ENCODE measurements around the gene MEGF6.

The MEGF6 gene

GRCh38 chr1:3568815-3569435 lies 42.4 kb downstream of the MEGF6 start:
- DNase-seq, result no peak

DNA sequence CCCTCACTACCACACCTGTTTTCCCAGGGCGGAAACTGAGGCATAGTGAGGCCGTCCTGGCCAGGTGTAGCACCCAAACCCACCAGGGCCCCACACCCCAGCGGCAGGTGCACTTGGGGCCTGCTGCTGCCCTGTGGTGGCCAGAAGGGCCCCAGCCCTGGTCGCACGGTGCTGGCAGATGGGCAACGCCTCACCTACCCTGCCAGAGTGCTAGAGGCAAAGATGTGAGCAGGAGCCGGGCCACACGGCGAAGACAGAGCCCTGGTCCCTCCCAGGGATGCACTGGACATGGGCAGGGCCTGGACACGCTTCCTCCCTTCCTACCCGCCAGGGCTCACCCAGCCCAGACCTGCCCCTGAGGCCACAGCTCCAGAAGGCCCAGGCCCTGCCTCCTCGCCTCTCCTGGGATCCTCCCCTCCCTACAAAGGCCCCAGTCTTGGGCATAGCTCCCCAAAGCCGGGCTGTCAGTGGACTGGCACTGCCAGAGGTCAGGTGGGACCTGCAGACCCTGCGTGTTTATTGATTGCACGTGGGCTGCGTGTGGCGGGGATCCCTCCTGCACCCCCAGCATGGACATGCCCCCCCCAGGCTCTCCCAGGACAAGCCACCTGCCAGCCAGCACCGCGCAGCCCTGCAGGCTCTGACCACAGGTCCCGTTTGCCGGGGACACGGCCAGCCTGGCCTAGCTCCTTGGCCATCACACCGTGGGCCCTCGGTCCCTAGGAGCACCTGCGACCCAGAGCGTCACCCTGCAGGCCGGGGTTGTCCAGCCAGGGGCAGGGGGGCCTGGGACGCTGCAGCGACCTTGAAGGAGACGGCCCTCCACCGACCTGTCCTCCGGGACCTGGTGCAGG lies 44.1 kb downstream of the MEGF6 start:
- no peak for DNase-seq

DNA sequence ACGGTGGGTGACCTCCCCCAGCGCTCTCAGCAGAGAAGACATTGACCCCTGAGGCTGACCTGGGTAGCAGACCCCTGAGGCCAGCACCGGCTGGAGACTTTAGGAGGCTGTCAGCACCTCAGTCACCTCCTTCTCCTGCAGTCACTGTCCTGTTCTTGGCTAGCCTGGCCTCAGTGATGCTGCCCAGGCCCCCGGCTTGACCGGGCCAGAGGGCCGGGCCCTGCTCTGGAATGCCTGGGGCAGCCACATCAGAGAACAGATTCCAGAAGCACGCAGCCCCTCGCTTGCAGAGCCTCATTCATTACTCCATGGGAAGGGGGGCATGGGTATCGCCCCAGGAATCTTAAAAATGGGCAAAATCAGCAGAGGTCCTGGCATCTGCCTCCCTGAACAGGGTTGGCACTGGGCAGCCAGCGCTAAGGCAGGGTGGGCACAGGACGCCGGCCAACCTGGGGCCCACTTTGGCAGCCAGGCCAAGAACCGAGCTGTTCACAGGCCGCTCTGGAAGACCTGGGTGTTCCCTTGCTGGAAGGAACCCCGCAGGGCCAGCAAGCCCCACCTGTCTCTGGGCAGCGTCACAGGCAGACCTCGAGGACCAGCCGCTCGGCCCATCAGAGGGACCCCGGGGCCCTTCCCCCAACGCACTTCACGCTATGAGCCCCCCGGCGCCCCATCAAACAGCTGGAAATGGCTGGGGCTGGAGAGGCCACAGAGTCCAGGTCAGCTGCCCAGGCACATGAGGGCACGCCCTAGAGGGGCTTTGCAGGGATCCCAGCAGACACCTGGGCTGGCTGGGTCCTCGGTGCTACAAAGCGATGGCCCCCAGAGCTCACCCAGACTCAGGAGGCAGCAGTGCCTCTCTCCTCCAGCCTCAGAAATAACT lies 45.1 kb downstream of the MEGF6 start:
- no peak for DNase-seq

GRCh38 chr1:3564921-3565831 lies 46.1 kb downstream of the MEGF6 start:
- no peak for DNase-seq

DNA sequence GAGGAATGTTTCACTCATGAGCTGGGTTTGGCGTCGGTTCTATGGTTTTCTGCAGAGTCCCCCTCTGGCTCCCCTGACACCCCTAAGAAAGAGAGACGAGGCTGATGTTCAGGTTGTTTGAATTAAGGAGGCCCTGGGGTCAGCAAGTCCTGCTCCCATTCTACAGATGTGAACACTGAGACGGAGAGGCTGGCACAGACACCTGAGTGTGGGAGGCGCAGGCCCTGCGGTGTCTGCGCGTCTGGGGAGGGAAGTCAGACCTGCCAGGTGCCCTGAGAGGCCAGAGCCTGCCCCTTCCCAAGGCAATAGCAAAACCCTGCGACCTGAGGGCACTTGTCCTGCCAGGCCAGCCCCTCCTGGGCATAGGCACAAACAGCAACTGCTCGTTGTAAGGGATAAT lies 47.7 kb downstream of the MEGF6 start:
- DNase-seq, result no peak

DNA sequence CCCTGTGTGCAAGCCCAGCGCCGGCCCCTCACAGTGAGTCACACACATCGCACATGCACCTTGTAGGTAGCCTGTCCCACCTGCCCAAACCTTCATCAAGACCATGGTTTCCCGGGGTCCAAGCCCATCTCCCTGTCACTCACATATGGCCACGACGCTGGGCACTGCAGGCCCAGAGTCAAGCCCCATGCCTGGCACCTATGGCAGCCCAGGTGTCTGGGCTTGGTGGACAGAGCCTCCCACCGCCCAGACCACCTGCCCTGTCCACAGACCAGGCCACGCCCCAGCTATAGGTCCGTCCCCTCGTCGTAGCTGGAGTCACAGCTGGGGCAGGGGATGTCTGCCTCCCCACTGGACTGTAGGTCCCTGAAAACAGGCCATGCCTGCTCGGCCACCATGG lies 48.2 kb downstream of the MEGF6 start:
- DNase-seq, result no peak

- DNase-seq, result no peak
Observed at GRCh38 chr1:3562712-3563111, 48.6 kb downstream of the MEGF6 start.

DNA sequence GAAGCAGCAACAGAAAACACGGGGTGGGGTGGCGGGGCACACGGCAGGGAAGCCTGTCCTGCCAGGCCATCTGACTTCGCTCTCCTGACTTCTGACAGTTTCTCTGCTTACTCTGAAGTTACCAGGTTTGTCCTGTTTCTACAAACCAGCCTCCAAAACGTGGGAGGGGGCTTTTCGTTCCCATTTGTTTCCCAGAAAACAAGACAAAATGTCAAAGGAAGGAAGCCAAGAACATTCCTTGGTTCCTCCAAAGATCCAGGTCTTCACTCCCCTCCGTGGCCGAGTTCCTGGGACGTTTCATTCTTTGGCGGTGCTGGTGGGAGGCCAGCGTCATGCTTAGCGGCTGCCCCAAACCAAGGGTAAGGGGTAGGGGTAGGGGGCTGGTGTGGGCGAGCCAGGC lies 49.6 kb downstream of the MEGF6 start:
- no peak for DNase-seq

GRCh38 chr1:3560981-3561380 lies 50.3 kb downstream of the MEGF6 start:
- DNase-seq, result no peak

DNA sequence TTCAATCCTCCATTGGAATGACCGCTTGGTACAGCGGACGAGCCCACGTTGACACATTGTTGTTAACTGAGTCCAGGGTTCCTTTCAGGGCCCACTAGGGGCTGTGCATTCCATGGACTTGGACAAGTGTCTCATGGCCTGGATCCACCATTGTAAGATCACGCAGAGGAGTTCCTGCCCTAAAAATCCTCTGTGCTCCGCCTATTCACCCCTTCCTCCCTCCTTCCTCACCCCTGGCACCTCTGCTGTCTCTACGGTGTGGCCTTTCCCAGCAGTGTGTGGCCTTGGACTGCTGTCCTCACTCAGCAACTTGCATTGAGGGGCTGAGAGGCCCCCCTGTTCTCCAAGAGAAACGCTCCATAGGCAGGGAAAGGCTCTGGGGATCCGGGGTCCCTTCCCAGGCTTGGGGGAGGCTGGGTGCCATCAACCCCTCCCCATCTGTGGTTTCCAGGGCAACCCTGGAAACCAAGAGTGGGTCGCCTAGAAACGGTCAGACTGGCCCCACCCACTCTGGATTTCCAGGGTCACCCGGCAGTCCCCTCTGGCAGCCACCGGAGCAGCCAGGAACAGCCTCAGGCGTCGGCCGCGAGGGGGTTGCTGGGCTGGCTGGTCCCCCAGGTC lies 50.9 kb downstream of the MEGF6 start:
- no peak for DNase-seq

DNA sequence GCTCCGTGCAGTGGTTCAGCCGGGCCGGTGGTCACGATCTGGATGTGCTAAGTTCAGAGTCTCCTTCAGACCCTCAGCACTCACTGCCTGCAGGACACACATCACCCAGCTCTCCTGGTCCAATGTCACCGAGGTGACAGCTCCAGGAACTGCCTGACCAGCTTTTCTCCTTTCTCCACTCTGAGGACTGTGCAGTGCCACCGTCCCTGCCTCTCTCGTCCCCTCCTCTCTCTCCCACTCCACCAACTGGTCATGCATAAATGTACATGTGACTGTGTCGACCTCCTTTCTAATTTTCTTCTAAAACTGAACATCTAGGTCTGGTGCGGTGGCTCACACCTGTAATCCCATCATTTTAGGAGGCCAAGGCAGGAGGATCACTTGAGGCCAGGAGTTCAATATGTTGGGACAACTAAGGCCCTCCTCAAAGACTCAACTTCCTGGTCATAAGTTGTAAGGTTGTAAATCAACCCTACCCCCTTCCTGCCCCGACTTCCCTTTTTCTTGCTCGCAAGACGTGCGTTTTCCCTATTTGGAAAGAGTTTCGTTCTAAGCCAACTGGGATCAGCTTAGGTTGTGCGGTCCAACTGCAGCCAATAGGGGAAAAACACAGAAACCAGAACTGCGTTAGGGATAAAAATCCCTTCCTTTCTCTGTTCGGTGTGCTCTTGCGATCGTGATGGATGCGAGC lies 53.1 kb downstream of the MEGF6 start:
- DNase-seq, result no peak

DNA sequence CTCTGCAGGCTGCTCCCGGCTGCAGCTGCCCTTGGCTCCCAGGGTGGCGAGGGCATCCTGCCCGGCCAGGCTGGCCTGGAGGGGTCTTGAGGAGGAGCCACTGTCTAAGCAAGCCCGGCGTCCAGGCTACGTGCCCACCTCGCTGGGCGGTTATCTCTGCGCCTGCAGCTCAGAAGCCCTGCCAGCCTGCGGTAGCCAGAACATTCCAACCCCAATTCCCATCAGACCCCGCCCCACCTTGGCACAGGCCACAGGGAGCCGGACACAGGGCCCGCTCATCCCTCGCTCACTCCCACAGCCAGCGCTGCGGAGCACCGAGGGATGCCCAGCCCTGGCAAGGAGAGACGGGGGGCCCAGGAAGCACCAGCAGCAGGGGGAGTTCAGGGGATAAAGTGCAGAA lies 53.9 kb downstream of the MEGF6 start:
- DNase-seq, result no peak

GRCh38 chr1:3556336-3556735 lies 55.0 kb downstream of the MEGF6 start:
- no peak for DNase-seq

GRCh38 chr1:3555131-3555920 lies 56.0 kb downstream of the MEGF6 start:
- DNase-seq, result no peak

DNA sequence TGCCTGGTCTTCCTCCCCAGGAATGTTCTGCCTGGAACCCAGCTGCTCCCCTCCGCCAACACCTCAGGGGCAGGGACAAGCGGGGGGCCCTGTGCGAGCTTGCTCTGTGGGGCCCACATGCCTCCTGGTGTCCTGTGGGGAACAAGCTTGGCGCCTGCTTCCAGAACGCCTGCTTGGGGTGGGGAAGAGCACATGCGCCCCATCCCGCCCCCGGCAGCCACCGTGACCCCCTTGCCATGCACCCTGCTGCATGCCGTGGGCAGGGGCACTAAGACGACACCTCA lies 57.4 kb downstream of the MEGF6 start:
- DNase-seq, result no peak

GRCh38 chr1:3553166-3553939 lies 58.0 kb downstream of the MEGF6 start:
- DNase-seq, result no peak

DNA sequence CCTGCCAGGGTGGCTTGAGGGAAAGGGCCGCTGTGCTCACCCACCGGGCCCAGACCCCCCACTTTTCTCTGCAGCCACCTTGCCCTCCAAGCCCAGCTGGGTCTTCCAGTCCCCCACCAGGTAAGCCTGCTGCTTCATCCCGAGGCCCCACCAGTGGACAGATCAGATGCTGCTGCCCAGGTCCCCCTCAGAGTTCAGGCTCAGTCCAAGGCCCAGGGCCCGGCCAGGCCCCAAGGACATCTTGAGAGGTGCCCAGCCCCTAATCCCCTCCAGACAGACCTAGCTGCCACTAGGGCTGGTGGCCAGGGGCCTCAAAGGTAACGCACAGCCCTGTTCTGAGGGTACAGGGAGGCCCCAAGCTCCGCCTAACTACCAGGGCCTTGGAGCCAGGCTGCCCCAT lies 58.6 kb downstream of the MEGF6 start:
- no peak for DNase-seq

DNA sequence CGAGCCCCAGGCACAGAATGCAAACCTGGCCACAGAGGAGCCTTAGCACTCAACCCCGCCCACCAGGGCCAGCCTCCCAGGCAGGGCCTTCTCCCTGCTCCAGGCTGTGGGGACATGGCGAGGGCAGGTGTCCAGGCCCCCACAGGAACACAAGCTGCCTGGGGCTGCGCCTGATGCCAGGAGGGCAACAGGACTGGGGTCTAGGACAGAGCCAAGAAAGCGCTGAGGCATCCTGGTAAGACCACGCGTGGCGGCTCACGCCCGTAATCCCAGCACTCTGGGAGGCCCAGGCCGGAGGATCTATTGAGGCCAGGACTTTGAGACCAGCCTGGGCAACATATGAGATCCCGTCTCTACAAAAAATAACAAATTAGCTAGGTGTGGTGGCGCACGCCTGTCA lies 59.1 kb downstream of the MEGF6 start:
- no peak for DNase-seq

DNA sequence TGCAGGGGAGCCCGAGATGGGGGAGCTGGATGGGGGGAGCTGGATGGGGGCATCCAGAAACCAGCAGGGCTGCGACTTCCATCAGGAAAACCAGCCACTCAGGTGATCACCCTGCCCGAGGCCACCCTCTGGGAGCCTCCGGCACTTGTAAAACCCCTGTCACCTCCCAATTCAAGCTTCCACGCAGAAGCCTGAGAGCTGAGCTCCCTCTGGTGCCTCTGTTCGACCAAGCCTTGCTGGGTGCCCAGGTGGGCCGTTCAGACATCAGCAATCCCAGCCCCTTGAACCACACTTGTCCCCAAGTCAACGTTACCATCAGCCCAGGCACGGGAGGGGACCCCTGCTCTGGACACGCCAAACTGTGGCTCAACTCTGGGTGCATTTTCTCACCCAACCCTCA lies 59.6 kb downstream of the MEGF6 start:
- no peak for DNase-seq

DNA sequence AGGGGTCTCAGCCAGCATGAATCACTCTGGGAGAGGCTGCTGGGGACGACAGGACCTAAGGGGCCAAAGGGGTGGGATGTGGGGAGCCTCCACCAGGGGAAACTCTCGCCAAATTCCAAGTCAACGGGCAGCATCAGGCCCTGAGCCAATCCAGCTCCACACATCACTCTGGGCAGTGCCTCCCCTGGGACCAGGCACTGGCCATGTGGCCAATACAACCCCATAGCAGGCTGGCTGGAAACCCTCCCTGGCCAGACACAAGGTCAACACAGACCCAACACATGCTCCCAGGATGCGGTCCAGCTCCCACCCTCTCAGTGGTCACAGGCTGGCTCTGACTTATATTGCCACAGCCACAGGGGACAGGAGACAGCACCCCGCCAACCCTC lies 60.0 kb downstream of the MEGF6 start:
- DNase-seq, result no peak
